Esophagus muscularis mucosa (tissue), 4 donors: ENCODE measurements around the gene TAS2R1. TPM values are rescaled to one million over a fixed set of nuclear protein-coding genes. Genes with fewer than 3 reads are reported as not detected.
A peak's percentile ranks its signal among the peaks of the same experiment; 100 is the strongest.

ENCODE experiments used
- DNase-seq: peaks from one replicate; pipeline ENCODE4 v3.0.0-alpha.2; 2017; ENCODE audit errors: extremely low spot score
- H3K27ac ChIP-seq, 4 donors: fragments of 200-600 bp; sonication (generic); replicated peaks in 1 of 4; 1 replicate in 3 of 4; 2 replicates in 1 of 4; pipeline ENCODE4 v1.5.1; 2016 to 2019; ENCODE audit warnings: mild to moderate bottlenecking in 1 of 4
- H3K27me3 ChIP-seq, 4 donors: fragments of 200-600 bp; sonication (generic); one replicate each; pipeline versions ENCODE4 v1.5.1 to v1.6.0; 2016 to 2019
- H3K36me3 ChIP-seq, 4 donors: fragments of 200-600 bp; sonication (generic); one replicate each; pipeline ENCODE4 v1.5.1; 2016 to 2019
- H3K4me1 ChIP-seq, 4 donors: fragments of 200-600 bp; sonication (generic); one replicate each; pipeline ENCODE4 v1.5.1; 2016 to 2019
- H3K4me3 ChIP-seq, 4 donors: fragments of 200-600 bp; sonication (generic); 1 replicate in 2 of 4; 2 replicates in 2 of 4; pipeline ENCODE4 v1.5.1; 2016 to 2019; ENCODE audit warnings: mild to moderate bottlenecking in 4 of 4, moderate library complexity in 1 of 4
- H3K9me3 ChIP-seq, 4 donors: fragments of 200-600 bp; sonication (generic); 1 replicate in 3 of 4; 2 replicates in 1 of 4; pipeline ENCODE4 v1.5.1; 2016 to 2019
- EP300 ChIP-seq: sonication (generic); formaldehyde crosslinking; IDR thresholded peaks from one replicate; pipeline ENCODE4 v1.6.1; 2017; ENCODE audit warnings: antibody characterized with exemption
- POLR2A ChIP-seq: fragments of 450-650 bp; IDR thresholded peaks from one replicate; pipeline ENCODE4 v1.6.1; 2017; ENCODE audit warnings: antibody characterized with exemption, moderate library complexity, mild to moderate bottlenecking, low read depth
- POLR2AphosphoS5 ChIP-seq, 2 donors: sonication (generic); formaldehyde crosslinking; IDR thresholded peaks; one replicate each; pipeline ENCODE4 v1.6.1; 2017; ENCODE audit warnings: antibody characterized with exemption in 2 of 2
- WGBS: methylation state at CpG from one replicate; pipeline ENCODE4 v1.1.5; 2018; 5-methylcytosine and 5-hydroxymethylcytosine counted together
- intact Hi-C: fragments of 100-400 bp; cut with DNase I; formaldehyde crosslinking; loops from one replicate; pipeline ENCODE4 v1.15.1; 2023
- total RNA-seq, 4 donors: library from RNA; depleted of rRNA; stranded (reverse); fragments of >200 nt; gene quantifications; one replicate each; pipeline versions ENCODE4 v1.1.0 to v1.2.1, GENCODE V29; 2016
- TF ChIP-seq, protein P1 (sequence below), 3 experiments: fragments of 200-600 bp in 2 of 3; fragments of 450-650 bp in 1 of 3; sonication (generic) in 2 of 3; IDR thresholded peaks; one replicate each; pipeline ENCODE4 v1.5.1; 2017 to 2019; ENCODE audit warnings: antibody characterized with exemption in 3 of 3, mild to moderate bottlenecking in 2 of 3, moderate library complexity in 1 of 3

Gene TAS2R1
- total RNA-seq, 4 donors from 2014 or later = not detected

GRCh38 chr5:9619331-9620092 lies 10.6 kb downstream of the TAS2R1 start:
- intact Hi-C loops = no loop called here
- no peak for TF ChIP-seq POLR2AphosphoS5 (IDR thresholded peaks at IDR 0.05)
- no peak for TF ChIP-seq EP300
- no peak for TF ChIP-seq POLR2A
- H3K4me1 ChIP-seq = peaks cover 4 to 15% (median 8%) of the 10 kb centered on the region in 4 donors

GRCh38 chr5:9617739-9618504 lies 12.2 kb downstream of the TAS2R1 start:
- no peak for DNase-seq
- intact Hi-C loops = no loop called here
- peaks cover 3 to 10% (median 4%) of the 10 kb centered on the region in 4 donors for H3K4me1 ChIP-seq
- H3K36me3 ChIP-seq = no peaks in the 10 kb centered on the region
- TF ChIP-seq, protein P1, sequence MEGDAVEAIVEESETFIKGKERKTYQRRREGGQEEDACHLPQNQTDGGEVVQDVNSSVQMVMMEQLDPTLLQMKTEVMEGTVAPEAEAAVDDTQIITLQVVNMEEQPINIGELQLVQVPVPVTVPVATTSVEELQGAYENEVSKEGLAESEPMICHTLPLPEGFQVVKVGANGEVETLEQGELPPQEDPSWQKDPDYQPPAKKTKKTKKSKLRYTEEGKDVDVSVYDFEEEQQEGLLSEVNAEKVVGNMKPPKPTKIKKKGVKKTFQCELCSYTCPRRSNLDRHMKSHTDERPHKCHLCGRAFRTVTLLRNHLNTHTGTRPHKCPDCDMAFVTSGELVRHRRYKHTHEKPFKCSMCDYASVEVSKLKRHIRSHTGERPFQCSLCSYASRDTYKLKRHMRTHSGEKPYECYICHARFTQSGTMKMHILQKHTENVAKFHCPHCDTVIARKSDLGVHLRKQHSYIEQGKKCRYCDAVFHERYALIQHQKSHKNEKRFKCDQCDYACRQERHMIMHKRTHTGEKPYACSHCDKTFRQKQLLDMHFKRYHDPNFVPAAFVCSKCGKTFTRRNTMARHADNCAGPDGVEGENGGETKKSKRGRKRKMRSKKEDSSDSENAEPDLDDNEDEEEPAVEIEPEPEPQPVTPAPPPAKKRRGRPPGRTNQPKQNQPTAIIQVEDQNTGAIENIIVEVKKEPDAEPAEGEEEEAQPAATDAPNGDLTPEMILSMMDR (IDR thresholded peaks at IDR 0.05) = no peak
- WGBS = 49% methylated on average over 10 of the region's 10 CpGs
- no peak overlapping the region for H3K4me3 ChIP-seq
- no peak overlapping the region for H3K27ac ChIP-seq
- H3K9me3 ChIP-seq = no peaks in the 10 kb centered on the region
- peaks cover 0 to 6% (median 0%) of the 10 kb centered on the region in 4 donors for H3K27me3 ChIP-seq

More at GRCh38 chr5:9619331-9620092, 10.6 kb downstream of the TAS2R1 start:
- Histone ChIP-seq H3K36me3 (no peaks in the 10 kb centered on the region), H3K4me3 (no peak overlapping the region), H3K27ac (no peak overlapping the region), H3K9me3 (no peaks in the 10 kb centered on the region), H3K27me3 (peaks cover 0 to 6% (median 0%) of the 10 kb centered on the region in 4 donors)
- no peak for DNase-seq
- WGBS = 83% methylated on average over 4 of the region's 5 CpGs

DNA sequence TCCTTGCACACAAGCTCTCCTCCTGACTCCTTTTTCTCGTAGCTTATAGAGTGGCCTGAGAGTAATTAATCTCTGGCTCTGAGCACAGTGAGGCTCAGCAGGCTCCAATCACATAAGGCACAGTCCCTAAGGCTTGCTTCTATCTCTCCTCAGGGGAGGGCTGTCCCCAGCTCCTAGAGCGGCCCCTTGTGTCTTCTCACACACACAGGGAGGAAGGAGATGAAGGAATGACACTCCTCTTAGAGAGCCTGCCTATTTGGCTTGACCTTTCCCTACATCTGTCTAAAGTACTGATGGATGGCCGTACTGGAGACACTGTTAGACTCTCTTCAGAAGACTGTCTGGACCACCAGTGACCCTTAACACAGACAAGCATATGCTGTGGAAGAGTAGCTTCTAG lies 12.9 kb downstream of the TAS2R1 start:
- Histone ChIP-seq H3K4me1 (peaks cover 0 to 10% (median 0%) of the 10 kb centered on the region in 4 donors), H3K4me3 (no peak overlapping the region), H3K36me3 (no peaks in the 10 kb centered on the region), H3K27me3 (peaks cover 0 to 6% (median 0%) of the 10 kb centered on the region in 4 donors), H3K9me3 (peaks cover 0 to under 1% (median 0%) of the 10 kb centered on the region in 4 donors), H3K27ac (no peak overlapping the region)
- WGBS = 47% methylated on average over 3 of the region's 3 CpGs
- TF ChIP-seq POLR2A (no peak), EP300 (no peak), POLR2AphosphoS5 (IDR thresholded peaks at IDR 0.05) (no peak)
- TF ChIP-seq, protein P1 (IDR thresholded peaks at IDR 0.05) = no peak
- DNase-seq = no peak
- intact Hi-C loops = no loop called here

DNA sequence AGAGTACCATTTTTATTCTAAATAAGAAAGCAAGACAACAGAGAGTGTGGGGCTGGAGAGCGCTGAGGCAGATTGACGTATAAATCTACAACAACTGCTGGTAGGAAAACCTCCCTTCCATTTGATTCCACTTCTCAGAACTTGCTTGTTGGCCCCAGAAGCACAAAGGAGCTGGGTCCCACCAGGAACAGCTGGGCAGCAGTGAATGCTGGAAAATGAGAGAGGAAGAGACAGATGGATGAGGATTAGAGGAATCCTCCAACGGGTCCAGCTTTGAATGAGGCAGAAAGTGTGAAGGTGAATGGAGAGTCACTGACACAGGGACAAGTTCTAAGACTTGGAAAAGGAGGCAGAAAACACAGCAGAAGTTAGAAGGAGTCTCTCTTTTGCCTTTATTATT lies 14.8 kb downstream of the TAS2R1 start:
- TF ChIP-seq, protein P1 (IDR thresholded peaks at IDR 0.05) = no peak
- TF ChIP-seq POLR2AphosphoS5 (IDR thresholded peaks at IDR 0.05) (no peak), POLR2A (no peak)
- 84% methylated on average over 3 of the region's 3 CpGs for WGBS
- Histone ChIP-seq H3K4me1 (no peaks in the 10 kb centered on the region), H3K4me3 (no peak overlapping the region), H3K27ac (no peak overlapping the region), H3K36me3 (no peaks in the 10 kb centered on the region), H3K27me3 (peaks cover 0 to 6% (median 0%) of the 10 kb centered on the region in 4 donors), H3K9me3 (peaks cover 0 to 9% (median 5%) of the 10 kb centered on the region in 4 donors)
- DNase-seq = no peak
- intact Hi-C loops = no loop called here

GRCh38 chr5:9613360-9613759 lies 16.8 kb downstream of the TAS2R1 start:
- Histone ChIP-seq H3K27ac (no peak overlapping the region), H3K27me3 (peaks cover 0 to 3% (median 0%) of the 10 kb centered on the region in 4 donors), H3K36me3 (no peaks in the 10 kb centered on the region), H3K9me3 (peaks cover 0 to 9% (median 5%) of the 10 kb centered on the region in 4 donors), H3K4me1 (no peaks in the 10 kb centered on the region), H3K4me3 (no peak overlapping the region)
- peak; percentile 87 for DNase-seq
- 92% methylated on average over 3 of the region's 3 CpGs for WGBS
- TF ChIP-seq POLR2AphosphoS5 (IDR thresholded peaks at IDR 0.05) (no peak), POLR2A (no peak), EP300 (no peak)
- TF ChIP-seq, protein P1 (IDR thresholded peaks at IDR 0.05) = no peak
- intact Hi-C loops = no loop called here
